ENCODE data around the gene OR6A2. TPM values are rescaled to one million over a fixed set of nuclear protein-coding genes. Genes with fewer than 3 reads are reported as not detected.

OR6A2 gene
- total and polyA plus RNA-seq, 9 of the 15 experiments (the other 6 are each of a cell fraction or from before 2014, with no cell fraction given): 0.04 to 0.69 (median 0.35) TPM; not detected in 2

GRCh38 chr11:6844356-6844755, 44.9 kb upstream of the OR6A2 start:
- H3K27me3 ChIP-seq (ENCODE audit: control insufficient read depth in 2 of 2, insufficient read depth in 2 of 2, low read length in 2 of 2): no peaks in the 10 kb centered on the region
- H4K20me1 ChIP-seq (replicated peaks; ENCODE audit: control insufficient read depth, insufficient read depth, low read length): no peaks in the 10 kb centered on the region
- no peak for ATAC-seq
- no peaks in the 10 kb centered on the region for H3K36me3 ChIP-seq (ENCODE audit: control insufficient read depth, insufficient read depth, low read length)
- no peaks in the 10 kb centered on the region for H3K79me2 ChIP-seq (ENCODE audit: control insufficient read depth, insufficient read depth, low read length)
- WGBS (ENCODE audit: insufficient coverage, low coverage, missing lambda C conversion rate): 0% methylated on average over 5 of the region's 5 CpGs
- H3K27ac ChIP-seq (ENCODE audit: extremely low read depth, low read depth, low read length): no peak overlapping the region
- H3K9ac ChIP-seq (ENCODE audit: insufficient read depth in 1 of 2, low read depth in 2 of 2, low read length in 2 of 2): no peak overlapping the region
- in situ Hi-C loops (cut with MboI) (no loop called here), intact Hi-C loops (cut with micrococcal nuclease) (no loop called here)
- no peaks in the 10 kb centered on the region for H3K9me3 ChIP-seq (replicated peaks; ENCODE audit: control insufficient read depth, insufficient read depth, low read depth, low read length)
- BruUV-seq (replicated peaks): no TSS peak
- DNase-seq (ENCODE audit: extremely low read depth in 1 of 4, low spot score in 3 of 4): no peak
- no peak overlapping the region for H3K4me2 ChIP-seq (ENCODE audit: insufficient read depth, low read length)
- FAIRE-seq: no peak
- no peak overlapping the region for H2AFZ ChIP-seq (ENCODE audit: low read depth, low read length)
- POLR2A ChIA-PET: interaction anchor here (0.6 to 1.2 kb wide), 2 partner anchors 12 to 1143 kb away, joined by 3 read pairs; partner anchors contain the start of gene EIF3F
- CTCF ChIA-PET (ENCODE audit: low intra/inter-chr PET ratio): no interaction called here
- no peaks in the 10 kb centered on the region for H3K4me1 ChIP-seq (replicated peaks in 1 of 2; ENCODE audit: control insufficient read depth in 2 of 2, insufficient read depth in 2 of 2, low read length in 2 of 2)
- H3K4me3 ChIP-seq: no peak overlapping the region
- no peaks in the 10 kb centered on the region for H3K9me1 ChIP-seq (ENCODE audit: control insufficient read depth, insufficient read depth, low read length)
- no peak for TF ChIP-seq HBP1 (CRISPR knock-in tag; IDR thresholded peaks at IDR 0.05)
- no peak for TF ChIP-seq GATAD2B (IDR thresholded peaks at IDR 0.05; ENCODE audit: borderline replicate concordance)
- no peak for TF ChIP-seq DNMT1 (IDR thresholded peaks at IDR 0.05)
- no peak for TF ChIP-seq ZNF518B (CRISPR knock-in tag; IDR thresholded peaks at IDR 0.05)
- TF ChIP-seq ZC3H4 (CRISPR knock-in tag; IDR thresholded peaks at IDR 0.05; ENCODE audit: borderline replicate concordance): no peak
